ENCODE measurements around the gene EPM2A. TPM values are rescaled to one million over a fixed set of nuclear protein-coding genes. Genes with fewer than 3 reads are reported as not detected.

The EPM2A gene
- total and polyA plus RNA-seq, 11 donors, result 13.1 to 52.7 (median 39.8) TPM

DNA sequence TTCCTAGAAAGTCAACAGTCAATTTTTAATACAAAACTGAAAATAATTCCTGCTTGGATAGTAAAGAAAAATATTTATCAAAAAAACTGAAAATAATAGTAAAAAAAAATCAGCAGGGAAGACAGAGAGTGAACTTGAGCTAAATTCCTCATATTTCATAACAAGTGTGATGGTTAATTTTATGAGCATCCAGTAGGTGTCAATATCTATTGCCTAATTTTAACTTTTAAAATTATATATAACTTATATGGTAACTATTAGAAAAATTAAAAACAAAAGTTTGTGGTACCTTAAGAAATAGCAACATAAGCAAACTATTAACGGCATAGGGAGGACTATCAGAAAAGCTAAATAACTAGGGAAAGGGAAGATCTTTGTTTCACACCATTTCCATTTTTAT is 2.1 kb downstream of the EPM2A start:
- 70 to 83% (median 77%) methylated on average over 1 of the region's 1 CpG for WGBS, 4 donors
- no peak for TF ChIP-seq POLR2A (IDR thresholded peaks at IDR 0.05)
- TF ChIP-seq, protein P1, sequence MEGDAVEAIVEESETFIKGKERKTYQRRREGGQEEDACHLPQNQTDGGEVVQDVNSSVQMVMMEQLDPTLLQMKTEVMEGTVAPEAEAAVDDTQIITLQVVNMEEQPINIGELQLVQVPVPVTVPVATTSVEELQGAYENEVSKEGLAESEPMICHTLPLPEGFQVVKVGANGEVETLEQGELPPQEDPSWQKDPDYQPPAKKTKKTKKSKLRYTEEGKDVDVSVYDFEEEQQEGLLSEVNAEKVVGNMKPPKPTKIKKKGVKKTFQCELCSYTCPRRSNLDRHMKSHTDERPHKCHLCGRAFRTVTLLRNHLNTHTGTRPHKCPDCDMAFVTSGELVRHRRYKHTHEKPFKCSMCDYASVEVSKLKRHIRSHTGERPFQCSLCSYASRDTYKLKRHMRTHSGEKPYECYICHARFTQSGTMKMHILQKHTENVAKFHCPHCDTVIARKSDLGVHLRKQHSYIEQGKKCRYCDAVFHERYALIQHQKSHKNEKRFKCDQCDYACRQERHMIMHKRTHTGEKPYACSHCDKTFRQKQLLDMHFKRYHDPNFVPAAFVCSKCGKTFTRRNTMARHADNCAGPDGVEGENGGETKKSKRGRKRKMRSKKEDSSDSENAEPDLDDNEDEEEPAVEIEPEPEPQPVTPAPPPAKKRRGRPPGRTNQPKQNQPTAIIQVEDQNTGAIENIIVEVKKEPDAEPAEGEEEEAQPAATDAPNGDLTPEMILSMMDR (IDR thresholded peaks at IDR 0.05), result no peak
- no peak for ATAC-seq
- Histone ChIP-seq H3K27ac (peak overlapping the region in 1 of 12 donors; percentile 96), H3K4me1 (peaks cover 0 to 38% (median 14%) of the 10 kb centered on the region in 12 donors), H3K4me3 (no peak overlapping the region), H3K27me3 (no peaks in the 10 kb centered on the region), H3K36me3 (no peaks in the 10 kb centered on the region), H3K9me3 (peaks cover 0 to 11% (median 0%) of the 10 kb centered on the region in 12 donors)
- DNase-seq, result no peak
- intact Hi-C loops (cut with DNase I), result loop anchor here in 9 of 10 donors (10.0 kb wide), 4 partner anchors 82 to 232 kb away; partner anchors contain the start of genes FBXO30 (in 1 of the 9) and SHPRH (in 1 of the 9)

DNA sequence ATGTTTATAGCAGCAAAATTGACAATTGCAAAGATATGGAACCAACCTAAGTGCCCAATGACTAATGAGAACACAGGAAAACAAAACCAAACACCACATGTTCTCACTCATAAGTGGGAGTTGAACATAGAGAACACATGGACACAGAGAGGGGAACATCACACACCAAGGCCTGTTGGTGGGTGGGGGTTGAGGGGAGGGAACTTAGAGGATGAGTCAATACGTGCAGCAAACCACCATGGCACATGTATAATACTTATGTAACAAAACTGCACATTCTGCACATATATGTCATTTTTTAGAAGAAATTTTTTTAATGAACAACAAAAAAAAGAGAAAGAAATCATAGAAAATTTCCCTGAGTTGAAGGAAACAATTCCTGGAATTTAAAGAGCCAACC is 3.9 kb downstream of the EPM2A start:
- intact Hi-C loops (cut with DNase I), result loop anchor here in 9 of 10 donors (10.0 kb wide), 4 partner anchors 83 to 233 kb away; partner anchors contain the start of genes FBXO30 (in 1 of the 9) and SHPRH (in 1 of the 9)
- Histone ChIP-seq H3K9me3 (peaks cover 0 to 22% (median 0%) of the 10 kb centered on the region in 12 donors), H3K27me3 (no peaks in the 10 kb centered on the region), H3K27ac (no peak overlapping the region), H3K36me3 (no peaks in the 10 kb centered on the region), H3K4me3 (no peak overlapping the region), H3K4me1 (peaks cover 0 to 31% (median 11%) of the 10 kb centered on the region in 12 donors)
- ATAC-seq (no peak), DNase-seq (no peak)
- 78 to 89% (median 83%) methylated on average over 1 of the region's 1 CpG for WGBS, 4 donors
- TF ChIP-seq, protein P1 (IDR thresholded peaks at IDR 0.05), result no peak

DNA sequence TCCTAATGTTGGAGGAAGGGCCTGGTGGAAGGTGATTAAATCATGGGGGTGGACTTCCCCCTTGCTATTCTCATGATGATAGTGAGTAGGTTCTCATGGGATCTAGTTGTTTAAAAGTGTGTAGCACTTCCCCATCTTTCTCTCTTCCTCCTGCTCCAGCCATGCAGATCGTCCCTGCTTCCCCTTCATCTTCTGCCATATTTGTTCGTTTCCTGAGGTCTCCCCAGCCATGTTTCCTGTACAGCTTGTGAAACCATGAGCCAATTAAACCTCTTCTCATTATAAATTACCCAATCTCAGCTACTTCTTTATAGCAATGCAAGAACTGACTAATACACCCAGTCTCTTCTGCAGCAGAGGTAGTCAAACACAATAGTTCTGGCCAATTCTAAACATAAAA is 5.4 kb downstream of the EPM2A start:
- TF ChIP-seq POLR2A (IDR thresholded peaks at IDR 0.05), result no peak
- TF ChIP-seq, protein P1 (IDR thresholded peaks at IDR 0.05), result no peak
- no peaks in the 10 kb centered on the region for H3K27me3 ChIP-seq
- H3K9me3 ChIP-seq, result peaks cover 0 to 22% (median 0%) of the 10 kb centered on the region in 12 donors
- ATAC-seq, result no peak
- WGBS, 4 donors, result 85 to 93% (median 88%) methylated on average over 2 of the region's 2 CpGs
- no peak for DNase-seq
- H3K27ac ChIP-seq, result no peak overlapping the region
- H3K4me1 ChIP-seq, result peaks cover 0 to 25% (median 8%) of the 10 kb centered on the region in 12 donors
- H3K4me3 ChIP-seq, result no peak overlapping the region
- intact Hi-C loops (cut with DNase I), result loop anchor here in 9 of 10 donors (10.0 kb wide), 4 partner anchors 85 to 235 kb away; partner anchors contain the start of genes FBXO30 (in 1 of the 9) and SHPRH (in 1 of the 9)
- no peaks in the 10 kb centered on the region for H3K36me3 ChIP-seq

DNA sequence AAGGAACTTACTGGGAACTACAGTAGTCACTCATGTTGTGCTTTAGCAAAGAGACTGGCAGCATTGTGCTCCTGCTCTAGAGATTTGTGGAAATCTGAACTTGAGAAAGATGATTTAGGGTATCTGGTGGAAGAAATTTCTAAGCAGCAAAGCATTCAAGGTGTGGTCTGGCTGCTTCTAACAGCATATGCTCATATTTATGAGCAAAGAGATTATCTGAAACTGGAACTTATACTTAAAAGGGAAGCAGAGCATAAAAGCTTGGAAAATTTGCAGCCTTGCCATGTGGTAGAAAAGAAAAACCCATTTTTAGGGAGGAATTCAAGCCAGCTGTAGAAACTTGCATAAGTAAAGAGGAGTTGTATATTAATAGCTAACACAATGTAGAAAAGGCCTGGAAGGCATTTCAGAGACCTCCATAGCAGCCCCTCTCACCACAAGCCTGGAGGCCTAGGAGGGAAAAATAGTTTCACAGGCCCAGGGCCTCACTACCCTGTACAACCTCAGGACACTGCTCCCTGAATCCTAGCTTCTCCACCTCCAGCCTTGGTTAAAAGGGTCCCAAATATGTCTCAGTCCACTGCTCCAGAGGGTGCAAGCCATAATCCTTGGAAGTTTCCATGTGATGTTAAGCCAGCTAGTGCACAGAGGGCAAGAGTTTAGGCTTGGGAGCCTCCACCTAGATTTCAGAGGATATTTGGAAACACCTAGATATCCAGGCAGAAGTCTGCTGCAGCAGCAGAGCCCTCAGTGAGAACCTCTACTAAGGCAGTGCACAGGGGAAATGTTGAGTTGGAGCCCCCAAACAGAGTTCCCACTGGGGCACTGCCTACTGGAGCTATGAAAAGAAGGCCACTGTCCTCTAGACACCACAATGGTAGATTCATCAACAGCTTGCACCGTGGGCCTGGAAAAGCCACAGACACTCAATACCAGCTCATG is 6.6 kb downstream of the EPM2A start:
- Histone ChIP-seq H3K27ac (no peak overlapping the region), H3K4me3 (no peak overlapping the region), H3K4me1 (peaks cover 0 to 19% (median 3%) of the 10 kb centered on the region in 12 donors), H3K9me3 (peaks cover 0 to 30% (median 0%) of the 10 kb centered on the region in 12 donors), H3K36me3 (no peaks in the 10 kb centered on the region), H3K27me3 (no peaks in the 10 kb centered on the region)
- intact Hi-C loops (cut with DNase I), result no loop called here
- DNase-seq (no peak), ATAC-seq (no peak)
- WGBS, 4 donors, result 75 to 100% (median 96%) methylated on average over 1 of the region's 1 CpG
- TF ChIP-seq POLR2A (IDR thresholded peaks at IDR 0.05), result no peak
- TF ChIP-seq, protein P1 (IDR thresholded peaks at IDR 0.05), result no peak
